Activated T-cell treated with anti-CD3 and anti-CD28 coated beads, Interleukin-2, amount 50 U/mL, for 4 hours (primary cell): Measurements from ENCODE around the gene TMEM273. TPM values are rescaled to one million over a fixed set of nuclear protein-coding genes. Genes with fewer than 3 reads are reported as not detected.

ENCODE experiments used
- ATAC-seq, 2 donors: fragments of 200-7000 bp; cut with Tn5 transposase; one replicate each; pipeline ENCODE4 v1.10.0; 2021
- DNase-seq: peaks from one replicate; pipeline ENCODE4 v3.0.0-alpha.2; 2020
- H3K27me3 Mint-ChIP-seq: one replicate; pipeline ENCODE4 v1.8.0; 2021; ENCODE audit warnings: low read depth, mixed read lengths
- H3K36me3 Mint-ChIP-seq: one replicate; pipeline ENCODE4 v1.8.0; 2022; ENCODE audit warnings: mixed read lengths; ENCODE audit not compliant: insufficient read depth
- H3K4me1 Mint-ChIP-seq: one replicate; pipeline ENCODE4 v1.8.0; 2021; ENCODE audit warnings: low read depth, mixed read lengths
- H3K4me3 Mint-ChIP-seq: one replicate; pipeline ENCODE4 v1.8.0; 2021; ENCODE audit warnings: mild to moderate bottlenecking, moderate library complexity, mixed read lengths
- H3K9me3 Mint-ChIP-seq: one replicate; pipeline ENCODE4 v1.8.0; 2021; ENCODE audit warnings: mixed read lengths
- total RNA-seq, 3 donors: library from RNA; stranded (reverse); gene quantifications; one replicate each; pipeline ENCODE4 v1.2.1, GENCODE V29; 2021

The TMEM273 gene
- total RNA-seq, 3 donors from 2014 or later = 35.3 to 96.4 (median 45.6) TPM

DNA sequence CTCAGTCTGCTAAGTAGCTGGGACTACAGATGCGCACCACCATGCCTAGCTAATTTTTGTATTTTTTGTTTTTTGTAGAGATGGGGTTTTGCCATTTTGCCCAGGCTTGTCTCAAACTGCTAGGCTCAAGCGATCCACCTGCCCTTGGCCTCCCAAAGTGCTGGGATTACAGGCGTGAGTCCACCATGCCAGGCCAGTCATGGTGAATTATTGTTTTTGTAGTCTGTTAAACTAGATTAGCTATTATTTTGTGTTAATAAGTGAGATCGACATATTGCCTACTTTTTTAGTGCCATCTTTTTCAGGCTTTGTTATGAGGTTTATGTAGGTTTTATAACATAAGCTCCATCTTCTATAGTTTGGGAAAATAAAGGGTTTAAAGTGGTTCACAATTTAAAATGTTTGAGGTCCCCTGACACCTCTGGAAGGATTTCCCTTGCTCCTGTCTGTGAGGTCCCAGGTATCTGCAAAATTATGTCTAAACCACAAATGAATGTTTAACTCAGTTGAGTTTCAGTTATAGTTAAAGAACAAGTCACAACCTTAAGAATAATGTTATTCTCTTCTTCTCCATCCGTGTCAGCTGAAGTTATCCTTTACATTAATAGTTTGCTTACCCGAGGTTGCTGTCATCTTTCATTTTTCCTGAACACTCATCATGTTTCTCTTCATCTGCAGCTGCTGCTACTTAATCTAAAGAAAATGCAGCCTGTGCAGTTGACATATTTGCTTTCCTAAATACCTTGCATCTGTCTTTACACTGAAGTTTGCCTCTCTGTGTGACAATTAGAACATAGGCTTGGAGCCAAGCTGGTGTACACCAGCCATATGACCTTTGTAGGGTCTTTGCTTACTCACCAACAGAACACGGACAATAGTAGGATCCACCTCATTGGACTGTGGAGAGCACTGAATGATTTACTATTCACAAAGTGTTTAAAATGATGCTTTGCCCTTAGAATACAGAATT is 63.9 kb downstream of the TMEM273 start:
- Mint-ChIP-seq H3K36me3 (peaks cover under 1% of the 10 kb centered on the region), H3K9me3 (no peaks in the 10 kb centered on the region), H3K4me3 (no peak overlapping the region), H3K27me3 (peaks cover 11% of the 10 kb centered on the region), H3K4me1 (no peaks in the 10 kb centered on the region)
- ATAC-seq (no peak), DNase-seq (no peak)

DNA sequence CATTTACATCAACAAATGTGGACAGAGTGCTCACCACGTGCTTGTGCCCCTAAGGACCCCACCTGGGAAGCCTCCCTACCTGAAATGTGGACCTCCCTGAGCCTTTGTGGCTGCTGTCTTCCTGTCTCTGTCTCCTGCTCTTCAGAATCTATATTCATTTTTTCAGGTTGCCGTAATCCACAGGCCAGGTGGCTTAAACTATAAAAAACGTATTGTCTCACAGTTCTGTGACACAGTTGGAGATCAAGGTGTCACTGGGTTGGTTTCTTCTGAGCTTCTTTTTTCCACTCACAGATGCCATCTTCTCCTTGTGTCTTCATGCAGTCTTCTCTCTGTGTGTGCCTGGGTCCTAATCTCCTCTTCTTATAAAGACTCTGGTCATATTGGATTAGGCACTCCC is 67.3 kb downstream of the TMEM273 start:
- Mint-ChIP-seq H3K4me3 (no peak overlapping the region), H3K27me3 (peaks cover 9% of the 10 kb centered on the region), H3K36me3 (no peaks in the 10 kb centered on the region), H3K4me1 (no peaks in the 10 kb centered on the region), H3K9me3 (no peaks in the 10 kb centered on the region)
- DNase-seq = no peak
- ATAC-seq = no peak

DNA sequence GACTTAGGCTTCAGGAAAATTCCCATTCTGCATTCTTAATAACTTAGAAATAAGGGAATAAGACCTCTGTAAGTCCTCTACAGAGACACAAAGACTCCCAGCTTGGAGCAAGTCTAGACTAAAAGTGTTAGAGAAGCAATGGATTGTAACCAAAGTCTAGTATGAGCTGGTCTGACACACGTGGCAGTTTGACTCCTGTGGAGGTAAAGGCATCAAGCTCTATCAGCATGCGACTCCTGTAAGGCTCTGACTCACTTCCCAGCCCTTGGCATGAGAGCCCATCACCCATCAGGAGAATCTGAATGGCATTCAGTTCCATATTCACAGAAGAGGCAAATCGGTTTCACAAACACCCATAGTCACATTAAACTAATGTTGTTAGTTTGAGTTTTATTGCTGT is 68.4 kb downstream of the TMEM273 start:
- no peak for ATAC-seq
- H3K9me3 Mint-ChIP-seq = no peaks in the 10 kb centered on the region

DNA sequence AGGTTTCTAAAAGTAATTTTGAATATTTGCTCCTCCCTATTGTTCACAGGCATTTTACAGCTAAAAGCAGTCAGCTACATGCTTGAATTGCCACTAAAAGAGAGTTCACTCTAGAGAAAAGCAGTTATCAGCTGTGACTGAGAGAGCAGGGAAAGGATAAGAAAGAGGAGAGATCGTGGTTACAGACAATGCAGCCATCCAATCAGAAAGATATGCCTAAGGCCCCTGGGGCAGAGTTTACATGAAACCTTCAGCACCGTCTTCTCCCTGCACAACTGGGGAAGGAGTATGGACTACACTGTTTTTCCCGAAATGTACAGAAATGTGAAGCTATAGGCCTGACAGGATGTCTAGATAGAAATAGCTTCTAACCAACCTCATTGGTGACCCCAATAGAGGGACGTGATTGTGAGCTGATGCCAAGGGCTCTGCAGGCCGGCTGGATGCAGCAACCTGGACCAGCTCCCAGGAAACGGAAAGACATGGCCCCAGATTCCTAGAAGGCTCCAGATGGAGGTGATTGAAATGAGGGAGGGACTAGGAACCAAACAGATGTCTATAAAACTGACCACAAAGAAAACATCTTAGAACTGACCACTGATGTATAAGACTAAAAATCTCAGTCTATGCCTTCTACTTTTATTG is 69.6 kb downstream of the TMEM273 start:
- Mint-ChIP-seq H3K27me3 (peaks cover 24% of the 10 kb centered on the region), H3K36me3 (no peaks in the 10 kb centered on the region), H3K4me3 (no peak overlapping the region)

More for the DNA sequence above, 68.4 kb downstream of the TMEM273 start:
- H3K4me1 Mint-ChIP-seq = peaks cover 1% of the 10 kb centered on the region
- no peak overlapping the region for H3K4me3 Mint-ChIP-seq
- DNase-seq = no peak
- peaks cover 15% of the 10 kb centered on the region for H3K27me3 Mint-ChIP-seq
- no peaks in the 10 kb centered on the region for H3K36me3 Mint-ChIP-seq

DNA sequence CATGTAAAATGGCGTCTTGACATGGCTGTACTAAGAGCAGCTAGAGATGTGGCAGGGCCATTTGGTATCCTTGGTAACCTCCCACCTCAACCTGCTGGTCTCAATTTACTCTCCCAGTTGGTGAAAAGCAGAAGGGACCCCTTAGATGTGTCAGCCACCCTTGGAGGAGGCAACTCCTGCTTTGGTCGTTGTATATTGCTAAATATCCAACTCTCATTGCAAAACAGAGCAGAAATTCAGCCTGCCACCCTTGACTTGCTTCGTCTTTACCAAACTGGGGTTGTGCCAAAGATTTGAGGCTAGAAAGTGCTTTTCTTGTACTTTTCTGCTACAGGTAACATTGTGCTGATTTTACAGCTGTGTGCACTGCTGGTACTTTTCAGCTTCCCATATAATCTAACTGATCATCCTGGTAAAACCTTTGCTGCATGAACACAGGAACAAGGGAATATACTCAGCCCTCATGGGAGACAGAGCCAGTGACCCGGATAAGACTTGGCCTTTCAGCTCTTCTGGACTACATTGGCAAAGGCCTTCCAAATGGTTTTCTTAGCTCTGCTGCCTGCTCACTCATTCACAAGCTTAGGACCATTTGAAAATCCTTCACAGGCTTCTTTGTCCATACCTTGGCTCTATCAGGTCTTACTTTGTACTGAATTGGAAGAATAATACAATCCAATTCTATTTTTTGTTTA is 70.7 kb downstream of the TMEM273 start:
- H3K4me1 Mint-ChIP-seq = peaks cover 3% of the 10 kb centered on the region
- no peak overlapping the region for H3K4me3 Mint-ChIP-seq
- DNase-seq = no peak
- H3K27me3 Mint-ChIP-seq = peaks cover 28% of the 10 kb centered on the region
- H3K36me3 Mint-ChIP-seq = no peaks in the 10 kb centered on the region
- no peaks in the 10 kb centered on the region for H3K9me3 Mint-ChIP-seq
- ATAC-seq = no peak

More for the DNA sequence above, 69.6 kb downstream of the TMEM273 start:
- ATAC-seq (no peak), DNase-seq (no peak)
- H3K9me3 Mint-ChIP-seq = no peaks in the 10 kb centered on the region
- peaks cover 3% of the 10 kb centered on the region for H3K4me1 Mint-ChIP-seq

DNA sequence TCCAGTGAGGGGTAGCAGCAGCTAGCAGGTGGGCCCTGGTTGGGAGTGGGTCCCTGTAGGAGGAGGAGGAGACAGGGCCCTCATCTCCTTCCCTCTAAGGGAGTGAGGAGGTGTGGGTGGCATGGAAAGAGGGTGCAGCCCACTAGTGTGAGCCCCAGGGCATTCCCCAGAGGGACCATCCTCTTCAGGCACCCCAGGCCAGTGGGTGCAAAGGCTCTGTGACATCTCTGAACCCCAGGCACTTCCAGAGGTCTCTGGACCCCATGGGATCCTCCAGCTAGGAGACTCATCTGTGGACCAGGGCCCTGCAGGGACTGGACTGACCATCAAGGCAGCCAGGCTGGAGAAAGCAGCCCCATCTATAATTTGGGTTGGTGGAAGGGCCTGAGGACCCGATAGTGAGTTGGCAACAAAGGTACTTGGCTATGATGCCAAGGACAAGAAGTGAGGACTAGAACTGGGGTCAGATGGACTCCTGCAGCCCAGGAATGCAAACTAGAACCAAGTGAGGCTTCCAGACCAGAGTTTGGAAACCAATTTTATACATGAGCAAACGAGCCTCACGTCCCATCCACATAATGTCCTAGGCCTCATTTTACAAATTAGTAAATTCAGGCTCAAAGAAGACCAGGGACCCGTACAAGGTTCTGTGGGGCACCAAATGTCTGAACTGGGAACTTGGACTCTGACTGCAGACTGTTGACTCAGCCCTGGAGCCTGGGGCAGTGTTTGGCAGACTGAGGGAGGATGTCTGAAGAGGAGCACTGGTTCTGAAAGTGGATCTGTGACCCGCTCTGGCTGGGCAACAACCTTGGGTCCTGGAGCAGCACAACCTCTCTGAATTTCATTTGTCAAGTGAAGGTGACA is 71.4 kb downstream of the TMEM273 start:
- no peaks in the 10 kb centered on the region for H3K36me3 Mint-ChIP-seq
- peaks cover 30% of the 10 kb centered on the region for H3K27me3 Mint-ChIP-seq
- H3K4me1 Mint-ChIP-seq = peaks cover 3% of the 10 kb centered on the region
- no peaks in the 10 kb centered on the region for H3K9me3 Mint-ChIP-seq
- no peak for DNase-seq
- no peak overlapping the region for H3K4me3 Mint-ChIP-seq
- ATAC-seq = no peak

DNA sequence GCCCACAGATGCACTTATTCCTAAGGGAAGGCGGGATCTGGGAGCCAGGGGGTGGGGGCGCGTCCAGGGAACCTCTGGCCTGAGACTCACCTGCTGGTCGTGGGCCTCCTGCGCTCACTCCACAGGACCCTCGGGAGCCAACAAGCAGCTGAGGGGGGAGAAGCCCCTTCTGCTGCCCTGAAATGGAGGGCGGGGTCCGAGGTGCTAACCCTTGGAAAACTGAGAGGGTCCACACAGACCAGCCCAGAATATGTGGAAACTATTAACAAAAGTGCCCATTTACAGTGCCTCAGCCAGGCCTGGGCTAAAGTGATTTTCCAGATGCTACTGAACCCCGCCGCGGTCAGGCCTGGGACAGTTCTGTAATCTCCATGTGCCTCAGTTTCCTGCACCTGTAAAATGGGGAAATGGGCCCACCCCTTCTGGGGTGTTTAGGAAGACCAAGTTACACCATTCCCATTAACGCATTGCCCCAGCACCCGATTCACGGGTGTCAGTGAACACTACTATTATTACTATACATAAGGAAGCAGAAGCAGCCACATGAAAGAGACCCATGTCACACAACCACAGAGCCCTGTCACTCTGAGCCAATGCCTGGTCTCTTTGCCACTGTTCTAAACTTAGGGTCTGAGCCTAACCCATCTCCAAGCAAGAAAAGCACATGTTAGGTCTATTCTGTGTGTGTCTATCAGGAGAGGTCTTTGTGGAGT is 72.2 kb downstream of the TMEM273 start:
- DNase-seq (no peak), ATAC-seq (no peak)
- no peak overlapping the region for H3K4me3 Mint-ChIP-seq
- H3K36me3 Mint-ChIP-seq = no peaks in the 10 kb centered on the region
- H3K9me3 Mint-ChIP-seq = no peaks in the 10 kb centered on the region
- peaks cover 3% of the 10 kb centered on the region for H3K4me1 Mint-ChIP-seq
- H3K27me3 Mint-ChIP-seq = peaks cover 30% of the 10 kb centered on the region

DNA sequence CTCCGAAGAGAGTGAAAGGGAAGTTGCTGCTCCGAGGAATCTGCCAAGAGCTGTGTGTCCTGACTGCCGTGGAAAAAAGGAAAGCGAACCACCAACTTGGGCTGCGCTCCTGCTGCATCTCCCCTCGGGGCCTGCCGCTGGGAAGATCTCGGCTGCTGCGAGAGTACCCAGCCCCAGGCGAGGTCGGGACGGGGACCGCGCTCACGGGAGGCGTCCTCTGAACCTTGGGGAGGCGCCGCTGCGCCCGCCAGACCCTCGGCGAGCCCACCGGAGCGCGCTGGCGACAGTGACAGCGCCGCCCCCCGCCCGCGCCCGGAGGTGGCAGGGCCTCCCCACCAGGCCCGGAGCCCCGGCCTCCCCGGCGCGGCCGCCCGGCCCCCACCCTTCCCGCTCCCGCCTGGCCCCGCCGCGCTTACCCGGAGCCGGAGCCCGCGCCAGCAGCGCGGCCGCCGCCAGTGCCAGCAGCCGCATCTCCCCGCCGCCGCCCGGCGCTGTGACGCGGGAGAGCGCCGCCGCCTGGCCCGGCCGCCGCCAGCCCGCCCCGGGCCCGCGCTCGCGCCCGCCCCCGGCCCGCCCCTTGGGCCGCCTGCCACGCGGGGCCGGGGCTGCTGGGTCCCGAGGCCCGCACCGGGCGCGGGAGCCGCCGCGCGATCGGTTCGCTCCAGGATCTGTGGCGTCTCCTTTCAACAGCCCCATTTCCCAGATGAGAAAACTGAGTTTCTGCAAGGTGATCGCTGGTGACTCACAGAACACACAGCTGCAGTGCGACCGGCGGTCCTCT is 73.0 kb downstream of the TMEM273 start, which contains the start of gene VSTM4:
VSTM4 (minus strand) TSS at position 508 of the 781 bp plus-strand sequence; CDS start at position 471, 37 bp downstream.
- no peaks in the 10 kb centered on the region for H3K9me3 Mint-ChIP-seq
- ATAC-seq (peak; percentile 61 to 67), DNase-seq (no peak)
- H3K4me1 Mint-ChIP-seq = peaks cover 3% of the 10 kb centered on the region
- H3K27me3 Mint-ChIP-seq = peaks cover 30% of the 10 kb centered on the region
- peak within 1 kb of the TSS; percentile 55 for H3K4me3 Mint-ChIP-seq
- no peaks in the 10 kb centered on the region for H3K36me3 Mint-ChIP-seq

DNA sequence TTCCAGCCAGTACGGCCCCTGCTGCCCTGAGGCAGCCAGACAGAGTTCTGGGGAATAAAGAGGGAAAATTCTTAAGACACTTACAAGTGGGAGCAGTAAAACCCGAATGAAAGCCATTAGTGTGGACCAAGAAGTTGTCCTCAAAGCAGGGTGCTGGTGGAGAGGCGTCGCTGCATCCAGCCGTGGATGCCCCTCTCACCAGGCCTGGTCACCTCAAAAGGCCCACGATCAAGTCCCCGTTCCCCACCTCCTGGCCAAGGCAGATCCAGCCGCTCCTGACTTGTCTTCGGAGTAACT is 73.5 kb downstream of the TMEM273 start:
- peak overlapping the region; percentile 55 for H3K4me3 Mint-ChIP-seq

DNA sequence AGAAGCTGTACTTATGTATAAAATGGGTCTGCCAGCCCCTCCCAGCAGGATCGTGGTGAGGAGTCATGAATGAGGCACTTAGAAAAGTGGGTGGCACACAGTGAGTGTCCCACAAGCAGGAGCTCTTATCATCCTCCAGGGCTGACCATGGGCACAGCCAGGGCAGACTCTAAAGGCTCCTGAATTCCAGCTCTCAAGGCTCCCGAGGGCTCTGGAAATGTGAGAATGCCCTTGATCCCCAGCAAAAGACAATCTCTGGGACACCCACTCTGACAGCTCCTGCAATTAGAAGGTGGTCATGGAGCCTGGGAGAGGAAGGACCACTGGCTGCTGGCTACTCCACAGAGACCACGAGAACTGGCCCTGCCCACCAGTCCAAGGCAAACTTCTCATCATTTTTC is 74.5 kb downstream of the TMEM273 start:
- H3K4me3 Mint-ChIP-seq = no peak overlapping the region
- peaks cover 30% of the 10 kb centered on the region for H3K27me3 Mint-ChIP-seq
- ATAC-seq = no peak

More for the DNA sequence above, 73.5 kb downstream of the TMEM273 start:
- H3K9me3 Mint-ChIP-seq = no peaks in the 10 kb centered on the region
- ATAC-seq (no peak), DNase-seq (no peak)
- H3K27me3 Mint-ChIP-seq = peaks cover 30% of the 10 kb centered on the region
- peaks cover 3% of the 10 kb centered on the region for H3K4me1 Mint-ChIP-seq
- no peaks in the 10 kb centered on the region for H3K36me3 Mint-ChIP-seq

DNA sequence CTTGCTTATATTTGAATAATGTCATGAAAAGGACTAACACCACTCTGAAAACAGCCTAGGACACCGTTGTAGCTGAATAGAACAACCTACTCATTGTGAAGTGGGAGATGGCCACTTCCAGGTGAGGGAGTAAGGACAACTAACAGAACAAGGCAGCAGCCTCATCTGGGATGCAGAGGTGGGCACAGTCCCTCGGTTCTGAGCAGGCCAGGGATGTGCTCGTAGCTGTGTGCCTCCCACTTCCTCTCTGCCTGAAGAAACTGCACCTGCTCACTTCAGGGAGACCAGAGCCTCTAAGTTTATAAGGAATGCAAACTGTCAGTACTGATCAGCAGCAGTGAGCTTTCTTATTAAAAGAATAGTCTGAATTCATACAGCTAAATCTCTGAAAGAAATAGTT is 75.3 kb downstream of the TMEM273 start:
- DNase-seq (no peak), ATAC-seq (no peak)
- H3K36me3 Mint-ChIP-seq = no peaks in the 10 kb centered on the region
- H3K27me3 Mint-ChIP-seq = peaks cover 33% of the 10 kb centered on the region
- no peak overlapping the region for H3K4me3 Mint-ChIP-seq
- no peaks in the 10 kb centered on the region for H3K9me3 Mint-ChIP-seq
- peaks cover 3% of the 10 kb centered on the region for H3K4me1 Mint-ChIP-seq

More for the DNA sequence above, 74.5 kb downstream of the TMEM273 start:
- H3K36me3 Mint-ChIP-seq = no peaks in the 10 kb centered on the region
- H3K9me3 Mint-ChIP-seq = no peaks in the 10 kb centered on the region
- H3K4me1 Mint-ChIP-seq = peaks cover 3% of the 10 kb centered on the region
- DNase-seq = no peak

DNA sequence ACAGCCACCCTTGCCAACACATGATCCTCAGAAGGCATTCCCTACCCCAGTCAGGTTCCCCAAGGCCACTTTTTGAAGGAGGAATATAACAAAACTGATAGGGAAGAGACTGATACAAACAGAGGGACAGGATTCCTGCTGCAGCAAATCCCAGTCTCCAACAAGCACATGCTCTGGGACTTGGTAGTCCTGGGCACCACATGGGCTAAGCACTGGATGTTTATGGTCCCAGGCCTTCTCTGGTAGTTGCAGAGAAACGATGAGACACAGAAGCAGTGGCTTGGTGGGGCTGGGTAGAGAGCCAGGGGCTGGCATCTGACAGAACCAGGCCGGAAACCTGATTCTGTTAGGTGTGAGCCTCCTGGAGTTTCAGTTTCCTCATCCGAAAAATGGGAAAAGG is 76.1 kb downstream of the TMEM273 start:
- H3K27me3 Mint-ChIP-seq = peaks cover 33% of the 10 kb centered on the region
- H3K4me3 Mint-ChIP-seq = no peak overlapping the region
- H3K4me1 Mint-ChIP-seq = peaks cover 3% of the 10 kb centered on the region
- H3K9me3 Mint-ChIP-seq = no peaks in the 10 kb centered on the region
- no peak for ATAC-seq
- H3K36me3 Mint-ChIP-seq = no peaks in the 10 kb centered on the region
- DNase-seq = no peak

DNA sequence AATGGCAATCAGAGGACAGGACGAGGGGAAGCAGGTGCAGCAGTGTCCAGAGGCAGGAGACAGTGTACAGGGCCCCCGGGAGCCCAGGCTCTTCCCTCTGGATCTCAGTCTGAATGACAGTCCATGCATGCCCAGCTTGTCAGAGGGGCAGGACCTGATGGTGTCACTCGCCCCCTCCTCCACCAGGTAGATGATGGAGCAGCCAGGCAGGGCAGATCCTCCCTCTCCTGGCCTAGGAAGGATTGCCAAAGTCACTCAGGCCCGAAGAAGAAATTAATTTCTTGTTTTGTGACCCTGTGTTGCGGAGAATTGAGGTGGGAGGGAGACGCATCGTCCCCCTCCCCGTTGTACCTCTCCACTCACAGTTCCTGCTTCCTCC is 76.9 kb downstream of the TMEM273 start:
- Mint-ChIP-seq H3K36me3 (no peaks in the 10 kb centered on the region), H3K4me1 (peaks cover 3% of the 10 kb centered on the region), H3K27me3 (peaks cover 31% of the 10 kb centered on the region), H3K9me3 (no peaks in the 10 kb centered on the region), H3K4me3 (no peak overlapping the region)
- no peak for ATAC-seq
- no peak for DNase-seq
